Middle frontal gyrus (tissue), 1 donor: ENCODE data around the gene SPOP.
"Not testable (repeated sequence)": the region's sequence is repeated elsewhere in the genome, so short reads cannot be mapped to it uniquely, and the experiment has no call there.

ENCODE experiments used
- DNase-seq: peaks from one replicate; pipeline ENCODE4 v3.0.0-alpha.2; 2015; ENCODE audit warnings: low spot score; ENCODE audit errors: extremely low spot score

Gene SPOP

DNA sequence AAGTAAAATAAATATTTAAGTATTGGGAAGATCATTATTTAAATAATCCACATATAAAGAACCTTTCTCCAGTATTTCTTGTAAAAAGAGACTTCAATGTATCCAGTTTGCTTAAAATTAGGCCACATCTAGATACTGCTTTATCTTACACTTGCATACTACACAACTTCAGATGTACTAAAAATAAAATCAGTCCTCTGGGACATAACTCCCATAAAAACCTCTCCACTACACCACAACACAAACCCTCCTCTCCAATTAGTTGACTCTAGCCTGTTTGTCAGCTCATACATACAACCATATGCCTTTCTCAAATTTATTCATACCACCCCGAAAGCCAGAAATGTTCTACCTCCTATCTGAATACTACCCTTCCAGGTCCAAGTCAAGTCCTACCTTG is 21.6 kb downstream of the SPOP start:
- DNase-seq: no peak

GRCh38 chr17:49647256-49647585 is 30.7 kb downstream of the SPOP start:
- DNase-seq: no peak

DNA sequence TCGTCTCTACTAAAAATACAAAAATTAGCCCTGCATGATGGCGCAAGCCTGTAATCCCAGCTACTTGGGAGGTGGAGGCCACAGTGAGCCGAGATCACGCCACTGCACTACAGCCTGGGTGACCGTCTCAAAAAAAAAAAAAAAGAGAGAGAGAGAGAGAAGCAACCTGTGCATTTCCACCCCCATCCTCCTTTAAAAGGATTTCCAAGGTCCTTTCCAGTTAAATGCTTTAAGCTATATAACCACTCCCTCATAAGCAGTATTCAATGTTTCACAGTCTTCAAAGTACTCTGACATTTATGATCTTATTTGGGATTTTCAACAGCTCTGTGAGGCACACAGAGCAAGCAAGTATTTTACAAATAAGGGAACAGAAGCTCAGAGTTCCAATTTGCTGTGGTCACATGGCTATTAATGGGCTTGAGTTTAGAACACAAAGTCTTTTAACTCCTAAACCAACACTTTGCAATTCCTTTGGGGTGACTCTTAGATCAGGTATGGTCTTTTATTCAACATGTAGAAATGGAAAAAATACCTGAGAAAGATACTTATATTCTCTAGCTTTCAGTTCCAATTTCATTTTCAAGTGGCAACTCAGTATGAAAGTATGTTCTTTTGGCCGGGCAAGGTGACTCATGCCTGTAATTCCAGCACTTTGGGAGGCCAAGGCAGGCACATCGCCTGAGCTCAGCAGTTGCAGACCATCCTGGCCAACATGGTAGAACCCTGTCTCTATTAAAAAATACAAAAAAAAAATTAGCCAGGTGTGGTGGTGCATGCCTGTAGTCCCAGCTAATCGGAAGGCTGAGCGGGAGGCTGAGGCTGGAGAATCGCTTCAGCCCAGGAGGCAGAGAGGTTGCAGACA is 31.3 kb downstream of the SPOP start:
- no peak for DNase-seq

DNA sequence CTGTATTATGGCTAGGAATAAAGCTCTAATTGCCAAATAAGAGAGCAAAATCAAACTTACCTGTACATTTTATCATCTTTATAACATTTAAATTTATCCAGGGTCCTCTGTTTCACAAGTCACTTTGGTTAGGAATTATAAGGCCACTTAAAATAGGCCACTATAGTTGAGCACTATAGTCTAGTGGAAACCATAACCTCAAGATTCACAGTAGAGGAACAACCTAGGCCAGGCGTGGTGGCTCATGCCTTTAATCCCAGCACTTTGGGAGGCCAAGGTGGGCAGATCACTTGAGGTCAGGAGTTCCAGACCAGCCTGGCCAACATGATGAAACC is 31.9 kb downstream of the SPOP start:
- DNase-seq: not testable (repeated sequence)

- DNase-seq: no peak
Measured at GRCh38 chr17:49645654-49646053, 32.2 kb downstream of the SPOP start.

DNA sequence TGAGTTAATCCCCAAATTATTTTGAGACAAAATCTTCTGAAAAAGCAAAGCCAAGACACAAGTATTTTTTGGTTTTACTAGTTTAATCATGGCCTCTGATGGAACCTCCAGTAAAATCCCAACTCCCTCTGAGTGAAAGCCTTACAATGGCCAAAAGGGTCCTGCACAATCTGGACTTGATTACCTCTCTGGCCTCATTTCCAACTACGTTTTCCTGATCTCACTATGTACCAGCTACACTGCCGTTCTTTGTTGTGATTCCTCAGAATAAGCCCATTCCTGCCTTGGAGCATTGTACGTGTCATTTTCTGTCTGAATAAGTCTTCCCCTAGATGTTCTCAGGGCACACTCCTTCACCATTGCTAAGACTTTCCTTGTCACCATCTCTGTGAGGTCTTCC is 37.3 kb downstream of the SPOP start:
- DNase-seq: no peak

DNA sequence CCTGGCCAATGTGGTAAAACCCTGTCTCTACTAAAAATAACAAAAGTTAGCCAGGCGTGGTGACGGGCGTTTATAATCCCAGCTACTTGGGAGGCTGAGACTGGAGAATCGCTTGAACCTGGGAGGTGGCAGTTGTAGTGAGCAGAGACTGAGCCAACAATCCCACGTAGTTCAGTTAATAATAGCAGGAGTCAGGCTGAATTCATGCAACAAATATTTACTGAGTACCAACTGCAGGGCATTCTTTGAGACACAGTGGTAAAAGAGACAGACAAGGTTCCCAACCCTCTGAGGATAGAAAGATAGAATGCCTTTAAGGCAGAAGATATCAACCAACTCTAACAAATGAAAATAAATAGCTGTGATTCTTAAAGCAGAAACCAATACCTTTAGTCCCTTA is 39.1 kb downstream of the SPOP start:
- DNase-seq: no peak

GRCh38 chr17:49637739-49638138 is 40.2 kb downstream of the SPOP start:
- DNase-seq: no peak

- no peak for DNase-seq
Measured at GRCh38 chr17:49637050-49637449, 40.8 kb downstream of the SPOP start.

- DNase-seq: no peak
Measured at GRCh38 chr17:49635121-49635520, 42.8 kb downstream of the SPOP start.

DNA sequence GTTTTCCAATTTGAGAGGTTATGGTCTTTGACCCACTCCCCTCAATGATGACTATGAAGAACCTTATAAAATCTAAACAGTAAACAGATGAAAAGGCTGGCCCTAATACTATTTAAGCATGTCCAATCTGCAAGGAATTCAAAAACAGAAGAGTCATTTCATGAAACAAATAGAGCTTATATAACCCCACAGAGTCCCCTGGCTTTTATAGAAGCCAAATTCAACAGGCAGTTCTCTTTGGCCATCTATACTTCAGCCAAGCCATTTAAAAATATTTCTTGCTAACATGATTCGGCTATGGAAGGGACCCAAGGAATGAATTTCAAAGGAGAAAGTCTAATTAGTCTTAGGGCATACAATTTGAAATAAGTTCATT is 43.4 kb downstream of the SPOP start:
- no peak for DNase-seq

DNA sequence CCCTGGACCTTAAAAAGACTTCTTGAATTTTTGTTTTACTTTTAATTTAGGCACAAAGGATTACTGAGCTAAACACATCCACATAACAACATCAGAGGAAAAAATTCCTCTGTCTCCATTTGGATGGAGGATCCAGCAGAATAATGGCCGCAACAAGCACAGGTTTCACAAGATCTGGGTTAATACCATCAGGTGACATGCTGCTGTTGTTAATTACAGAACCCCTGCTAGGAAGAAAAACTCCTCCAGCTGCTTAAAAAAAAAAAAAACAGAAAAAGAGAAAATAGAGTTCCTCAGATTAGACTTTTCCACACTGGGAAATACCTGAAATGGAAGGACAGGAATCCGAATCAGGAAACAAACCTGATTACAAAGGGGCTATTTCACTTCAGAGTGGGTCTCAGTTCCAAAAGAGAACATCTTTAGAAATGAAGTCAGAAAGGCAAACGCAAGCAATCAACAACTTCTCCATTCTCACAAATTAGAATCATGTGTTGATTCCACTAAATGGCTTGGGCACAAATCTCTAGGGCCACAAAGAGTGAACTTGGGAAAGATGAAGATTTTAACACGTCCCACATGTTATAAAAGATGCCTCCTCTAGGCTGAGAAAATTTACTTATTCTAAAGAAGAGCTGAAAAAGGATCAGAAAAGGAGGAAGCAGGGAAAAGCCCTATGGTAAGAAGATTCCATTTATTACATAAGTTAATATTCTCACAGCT is 44.0 kb downstream of the SPOP start:
- DNase-seq: no peak

GRCh38 chr17:49633250-49633649 is 44.6 kb downstream of the SPOP start:
- no peak for DNase-seq

GRCh38 chr17:49632201-49632600 is 45.7 kb downstream of the SPOP start:
- DNase-seq: no peak

- no peak for DNase-seq
Measured at GRCh38 chr17:49631496-49631895, 46.4 kb downstream of the SPOP start.

GRCh38 chr17:49630113-49630900 is 47.6 kb downstream of the SPOP start:
- no peak for DNase-seq

DNA sequence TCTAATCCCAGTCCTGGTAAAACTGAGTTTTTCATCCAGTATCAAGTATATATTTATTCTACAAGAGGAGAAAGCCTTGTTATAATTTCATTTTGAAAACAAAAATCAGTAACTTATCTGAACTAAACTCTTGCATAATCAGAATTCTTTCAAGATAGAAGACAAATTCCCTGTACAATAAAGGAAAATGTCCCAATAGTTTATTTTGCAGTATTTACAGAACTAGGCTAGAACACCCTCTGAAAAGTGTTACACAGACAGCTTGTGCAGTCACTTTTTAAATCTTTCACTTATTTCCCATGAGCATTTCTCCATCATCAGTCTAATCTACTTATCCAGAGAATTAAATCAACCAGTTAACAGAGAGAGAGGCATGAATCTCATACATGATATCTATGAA is 48.5 kb downstream of the SPOP start:
- no peak for DNase-seq

GRCh38 chr17:49624896-49625295 is 53.0 kb downstream of the SPOP start:
- DNase-seq: peak; percentile 37

DNA sequence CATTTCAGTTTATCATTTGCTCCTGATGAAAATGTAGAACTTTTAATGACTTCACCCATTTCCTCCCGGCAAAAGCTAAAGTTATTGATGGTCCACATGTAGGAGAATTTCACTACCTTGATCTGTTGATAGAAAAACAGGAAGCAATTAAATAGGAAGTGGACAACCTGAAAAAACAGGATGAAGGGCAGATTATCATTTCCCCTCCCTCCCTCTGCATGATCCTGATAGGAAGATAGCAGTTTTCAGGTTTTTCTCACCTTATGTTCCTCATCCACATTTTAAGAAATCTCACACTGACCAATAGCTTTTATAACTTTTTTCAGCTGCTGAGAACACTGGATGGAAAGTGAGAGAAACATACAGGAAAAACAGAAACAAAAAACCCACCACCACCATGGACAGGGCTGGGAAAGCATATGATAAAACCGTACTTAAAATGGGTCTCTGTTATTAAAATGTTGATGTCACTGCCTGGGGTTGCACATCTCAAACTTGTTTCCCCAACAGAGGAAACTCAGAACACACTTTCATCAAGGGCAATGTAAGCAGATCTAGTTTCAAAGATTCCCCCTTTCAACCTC is 55.9 kb downstream of the SPOP start:
- no peak for DNase-seq

GRCh38 chr17:49621420-49621819 is 56.5 kb downstream of the SPOP start:
- DNase-seq: no peak

- no peak for DNase-seq
Measured at GRCh38 chr17:49618028-49618611, 59.8 kb downstream of the SPOP start.
